Measurements from ENCODE around the gene SMARCAD1. TPM values are rescaled to one million over a fixed set of nuclear protein-coding genes. Genes with fewer than 3 reads are reported as not detected.

SMARCAD1 gene
- polyA plus RNA-seq, 1 of the 3 experiments (the other 2 are of a cell fraction): 10.7 TPM

GRCh38 chr4:94208266-94208665 lies 601 bp downstream of the SMARCAD1 start:
- Histone ChIP-seq H3K36me3 (replicated peaks in 1 of 2; ENCODE audit: control insufficient read depth in 1 of 2, insufficient read depth in 2 of 2, low read length in 1 of 2) (peaks cover 34 to 43% of the 10 kb centered on the region in 2 experiments), H3K27me3 (ENCODE audit: insufficient read depth) (no peaks in the 10 kb centered on the region), H3K9me3 (no peaks in the 10 kb centered on the region), H4K20me1 (ENCODE audit: insufficient read depth) (no peaks in the 10 kb centered on the region), H3K9me2 (no peaks in the 10 kb centered on the region), H2AFZ (ENCODE audit: low read depth) (peak overlapping the region; percentile 95), H3K79me2 (ENCODE audit: insufficient read depth) (peaks cover 55% of the 10 kb centered on the region), H3K4me2 (peak overlapping the region; percentile 71), H3K4me3 (ENCODE audit: low read depth in 2 of 2, low read length in 1 of 2) (peak overlapping the region; percentile 84 to 89), H3F3A (replicated peaks; ENCODE audit: insufficient read depth) (no peaks in the 10 kb centered on the region), H3K27ac (ENCODE audit: low read depth in 2 of 2, low read length in 1 of 2) (peak overlapping the region; percentile 93 to 94), H3K4me1 (ENCODE audit: control insufficient read depth in 1 of 2, insufficient read depth in 2 of 2, low read depth in 1 of 2, low read length in 1 of 2) (peaks cover 0 to 14% of the 10 kb centered on the region in 2 experiments; a peak in 2 of 4 replicates), H3K9ac (peak overlapping the region; percentile 99)
- 11% methylated on average over 5 of the region's 5 CpGs for WGBS (ENCODE audit: low lambda C conversion rate)
- peak; percentile 3 for DNase-seq
- no peak for TF ChIP-seq FOXM1 (IDR thresholded peaks at IDR 0.05; ENCODE audit: low read depth)
- TF ChIP-seq, protein P1, sequence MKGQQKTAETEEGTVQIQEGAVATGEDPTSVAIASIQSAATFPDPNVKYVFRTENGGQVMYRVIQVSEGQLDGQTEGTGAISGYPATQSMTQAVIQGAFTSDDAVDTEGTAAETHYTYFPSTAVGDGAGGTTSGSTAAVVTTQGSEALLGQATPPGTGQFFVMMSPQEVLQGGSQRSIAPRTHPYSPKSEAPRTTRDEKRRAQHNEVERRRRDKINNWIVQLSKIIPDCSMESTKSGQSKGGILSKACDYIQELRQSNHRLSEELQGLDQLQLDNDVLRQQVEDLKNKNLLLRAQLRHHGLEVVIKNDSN (IDR thresholded peaks at IDR 0.05; ENCODE audit: borderline replicate concordance, low read depth): no peak
- no peak for TF ChIP-seq JUND (IDR thresholded peaks at IDR 0.05)
- no peak for TF ChIP-seq RCOR1 (IDR thresholded peaks at IDR 0.05; ENCODE audit: low read length)
- TF ChIP-seq TEAD4 (IDR thresholded peaks at IDR 0.05; ENCODE audit: borderline replicate concordance, insufficient read depth): no peak
- no peak for TF ChIP-seq EZH2phosphoT487 (IDR thresholded peaks at IDR 0.05; ENCODE audit: borderline replicate concordance, low read depth)
- no peak for TF ChIP-seq FOSL2 (IDR thresholded peaks at IDR 0.05; ENCODE audit: borderline replicate concordance, low read depth)
- no peak for TF ChIP-seq GABPA (IDR thresholded peaks at IDR 0.05; ENCODE audit: low read depth)
- TF ChIP-seq POLR2AphosphoS5 (IDR thresholded peaks at IDR 0.05; ENCODE audit: low read depth, low read length): no peak
- no peak for TF ChIP-seq MXI1 (IDR thresholded peaks at IDR 0.05; ENCODE audit: low read depth, low read length)
- TF ChIP-seq FOXJ3 (CRISPR knock-in tag; IDR thresholded peaks at IDR 0.05): no peak
- no peak for TF ChIP-seq NFIC (IDR thresholded peaks at IDR 0.05; ENCODE audit: borderline replicate concordance)
- no peak for TF ChIP-seq SIN3A (IDR thresholded peaks at IDR 0.05; ENCODE audit: borderline replicate concordance, low read depth, low read length)
- TF ChIP-seq ELF1 (IDR thresholded peaks at IDR 0.05): no peak
- no peak for TF ChIP-seq SMC3 (IDR thresholded peaks at IDR 0.05; ENCODE audit: low read depth, low read length)
- TF ChIP-seq RFX5 (IDR thresholded peaks at IDR 0.05; ENCODE audit: low read length): no peak
- TF ChIP-seq, protein P2, sequence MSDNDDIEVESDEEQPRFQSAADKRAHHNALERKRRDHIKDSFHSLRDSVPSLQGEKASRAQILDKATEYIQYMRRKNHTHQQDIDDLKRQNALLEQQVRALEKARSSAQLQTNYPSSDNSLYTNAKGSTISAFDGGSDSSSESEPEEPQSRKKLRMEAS (IDR thresholded peaks at IDR 0.05; ENCODE audit: low read depth): no peak
- TF ChIP-seq TAF1 (IDR thresholded peaks at IDR 0.05; ENCODE audit: borderline replicate concordance, low read depth, low read length): no peak
- no peak for TF ChIP-seq MEF2A (IDR thresholded peaks at IDR 0.05; ENCODE audit: borderline replicate concordance, low read depth)
- ChIA-PET CTCF (interaction anchor here (0.6 kb wide), 1 partner anchor 497 kb away, joined by 3 read pairs; no protein-coding TSS in a partner anchor), POLR2A (interaction anchor here (1.2 kb wide), 1 partner anchor 18 kb away, joined by 5 read pairs; no protein-coding TSS in a partner anchor)

DNA sequence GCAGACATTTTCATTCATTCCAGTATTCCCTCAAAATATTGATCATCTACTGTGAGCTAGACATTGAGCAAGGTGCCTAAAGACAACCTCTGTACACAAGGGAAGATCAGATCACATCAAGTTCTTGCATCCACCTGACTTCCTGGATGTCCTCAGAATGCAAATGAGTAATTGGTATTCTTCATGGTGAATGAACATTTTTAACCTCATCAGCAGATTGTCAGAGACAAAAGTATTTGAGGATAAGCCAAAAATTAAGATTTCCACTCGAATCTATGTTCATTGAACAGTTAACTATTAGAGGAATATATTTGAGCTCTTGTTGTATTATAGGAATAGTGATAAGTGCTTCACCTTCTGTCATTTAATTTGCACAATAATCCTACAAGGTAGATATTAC lies 1.3 kb downstream of the SMARCAD1 start:
- Histone ChIP-seq H3K79me2 (ENCODE audit: insufficient read depth) (peaks cover 61% of the 10 kb centered on the region), H3K27me3 (ENCODE audit: insufficient read depth) (no peaks in the 10 kb centered on the region), H3K4me2 (peak overlapping the region; percentile 71), H3K4me3 (ENCODE audit: low read depth in 2 of 2, low read length in 1 of 2) (peak overlapping the region; percentile 84 to 89), H3K27ac (ENCODE audit: low read depth in 2 of 2, low read length in 1 of 2) (no peak overlapping the region; a peak in 1 of 4 replicates), H3F3A (replicated peaks; ENCODE audit: insufficient read depth) (no peaks in the 10 kb centered on the region), H3K4me1 (ENCODE audit: control insufficient read depth in 1 of 2, insufficient read depth in 2 of 2, low read depth in 1 of 2, low read length in 1 of 2) (peaks cover 0 to 14% of the 10 kb centered on the region in 2 experiments; a peak in 2 of 4 replicates), H2AFZ (ENCODE audit: low read depth) (no peak overlapping the region), H3K36me3 (replicated peaks in 1 of 2; ENCODE audit: control insufficient read depth in 1 of 2, insufficient read depth in 2 of 2, low read length in 1 of 2) (peaks cover 41 to 50% of the 10 kb centered on the region in 2 experiments), H4K20me1 (ENCODE audit: insufficient read depth) (no peaks in the 10 kb centered on the region), H3K9me2 (no peaks in the 10 kb centered on the region), H3K9me3 (no peaks in the 10 kb centered on the region), H3K9ac (peak overlapping the region; percentile 99; the same call in 1 of the 2 replicates)
- ChIA-PET POLR2A (no interaction called here), CTCF (no interaction called here)
- TF ChIP-seq FOXM1 (IDR thresholded peaks at IDR 0.05; ENCODE audit: low read depth) (no peak), FOSL2 (IDR thresholded peaks at IDR 0.05; ENCODE audit: borderline replicate concordance, low read depth) (no peak), PBX3 (IDR thresholded peaks at IDR 0.05) (no peak), TAF1 (IDR thresholded peaks at IDR 0.05; ENCODE audit: borderline replicate concordance, low read depth, low read length) (no peak), RAD21 (IDR thresholded peaks at IDR 0.05; ENCODE audit: low read length) (no peak), JUND (IDR thresholded peaks at IDR 0.05) (no peak)
- TF ChIP-seq, protein P3, sequence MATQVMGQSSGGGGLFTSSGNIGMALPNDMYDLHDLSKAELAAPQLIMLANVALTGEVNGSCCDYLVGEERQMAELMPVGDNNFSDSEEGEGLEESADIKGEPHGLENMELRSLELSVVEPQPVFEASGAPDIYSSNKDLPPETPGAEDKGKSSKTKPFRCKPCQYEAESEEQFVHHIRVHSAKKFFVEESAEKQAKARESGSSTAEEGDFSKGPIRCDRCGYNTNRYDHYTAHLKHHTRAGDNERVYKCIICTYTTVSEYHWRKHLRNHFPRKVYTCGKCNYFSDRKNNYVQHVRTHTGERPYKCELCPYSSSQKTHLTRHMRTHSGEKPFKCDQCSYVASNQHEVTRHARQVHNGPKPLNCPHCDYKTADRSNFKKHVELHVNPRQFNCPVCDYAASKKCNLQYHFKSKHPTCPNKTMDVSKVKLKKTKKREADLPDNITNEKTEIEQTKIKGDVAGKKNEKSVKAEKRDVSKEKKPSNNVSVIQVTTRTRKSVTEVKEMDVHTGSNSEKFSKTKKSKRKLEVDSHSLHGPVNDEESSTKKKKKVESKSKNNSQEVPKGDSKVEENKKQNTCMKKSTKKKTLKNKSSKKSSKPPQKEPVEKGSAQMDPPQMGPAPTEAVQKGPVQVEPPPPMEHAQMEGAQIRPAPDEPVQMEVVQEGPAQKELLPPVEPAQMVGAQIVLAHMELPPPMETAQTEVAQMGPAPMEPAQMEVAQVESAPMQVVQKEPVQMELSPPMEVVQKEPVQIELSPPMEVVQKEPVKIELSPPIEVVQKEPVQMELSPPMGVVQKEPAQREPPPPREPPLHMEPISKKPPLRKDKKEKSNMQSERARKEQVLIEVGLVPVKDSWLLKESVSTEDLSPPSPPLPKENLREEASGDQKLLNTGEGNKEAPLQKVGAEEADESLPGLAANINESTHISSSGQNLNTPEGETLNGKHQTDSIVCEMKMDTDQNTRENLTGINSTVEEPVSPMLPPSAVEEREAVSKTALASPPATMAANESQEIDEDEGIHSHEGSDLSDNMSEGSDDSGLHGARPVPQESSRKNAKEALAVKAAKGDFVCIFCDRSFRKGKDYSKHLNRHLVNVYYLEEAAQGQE (IDR thresholded peaks at IDR 0.05; ENCODE audit: low read depth, low read length): no peak
- WGBS (ENCODE audit: low lambda C conversion rate): 47% methylated on average over 1 of the region's 1 CpG
- DNase-seq: no peak
